HepG2 (cell line): ENCODE data around the gene TSSK6. TPM values are rescaled to one million over a fixed set of nuclear protein-coding genes. Genes with fewer than 3 reads are reported as not detected.

Experiments used
- FOSL1 ChIP-seq: sonication (generic); formaldehyde crosslinking; IDR thresholded peaks from 2 replicates; pipeline ENCODE4 v1.9.0; 2021; ENCODE audit warnings: missing genetic modification reagents, borderline replicate concordance
- GPBP1L1 ChIP-seq: sonication (generic); formaldehyde crosslinking; IDR thresholded peaks from 2 replicates; pipeline ENCODE4 v1.5.0; 2020; ENCODE audit warnings: mild to moderate bottlenecking, missing genetic modification reagents
- NONO ChIP-seq, 2 experiments: fragments of 450-650 bp in 1 of 2; sonication (generic) in 1 of 2; formaldehyde crosslinking in 1 of 2; IDR thresholded peaks in 1 of 2; conservative IDR thresholded peaks in 1 of 2; 2 replicates each; pipeline versions ENCODE4 v1.6.1 to v1.8.0; 2017 to 2022; ENCODE audit warnings: mild to moderate bottlenecking in 1 of 2, missing genetic modification reagents in 1 of 2, moderate library complexity in 1 of 2
- PAXIP1 ChIP-seq: sonication (generic); formaldehyde crosslinking; conservative IDR thresholded peaks from 2 replicates; pipeline ENCODE4 v1.4.0; 2020; ENCODE audit warnings: mild to moderate bottlenecking, missing genetic modification reagents, moderate library complexity
- SCMH1 ChIP-seq: sonication (generic); formaldehyde crosslinking; IDR thresholded peaks from 2 replicates; pipeline ENCODE4 v1.9.0; 2021; ENCODE audit warnings: missing genetic modification reagents, mild to moderate bottlenecking, borderline replicate concordance
- SMARCE1 ChIP-seq: fragments of 450-650 bp; IDR thresholded peaks from 2 replicates; pipeline ENCODE4 v1.6.1; 2017; ENCODE audit warnings: borderline replicate concordance
- SNRNP70 ChIP-seq: fragments of 200-400 bp; formaldehyde crosslinking; IDR thresholded peaks from 2 replicates; pipeline ENCODE4 v1.6.1; 2017; ENCODE audit warnings: mild to moderate bottlenecking, low read depth, low read length, moderate library complexity
- SP5 ChIP-seq: IDR thresholded peaks from 2 replicates; pipeline ENCODE4 v1.6.1; 2016; ENCODE audit warnings: low read depth, borderline replicate concordance
- ZKSCAN5 ChIP-seq: sonication (generic); formaldehyde crosslinking; IDR thresholded peaks from 2 replicates; pipeline ENCODE4 v1.5.1; 2020; ENCODE audit warnings: mild to moderate bottlenecking, missing genetic modification reagents
- ZNF138 ChIP-seq: sonication (generic); formaldehyde crosslinking; IDR thresholded peaks from 2 replicates; pipeline ENCODE4 v1.5.0; 2020; ENCODE audit warnings: mild to moderate bottlenecking, low read depth, missing genetic modification reagents
- ZNF17 ChIP-seq: sonication (generic); formaldehyde crosslinking; IDR thresholded peaks from 2 replicates; pipeline ENCODE4 v1.5.0; 2020; ENCODE audit warnings: mild to moderate bottlenecking, missing genetic modification reagents
- ZNF451 ChIP-seq: sonication (generic); formaldehyde crosslinking; IDR thresholded peaks from 2 replicates; pipeline ENCODE4 v1.5.0; 2020; ENCODE audit warnings: mild to moderate bottlenecking, missing genetic modification reagents
- ZNF468 ChIP-seq: sonication (generic); formaldehyde crosslinking; IDR thresholded peaks from 2 replicates; pipeline ENCODE4 v1.8.0; 2022; ENCODE audit warnings: mild to moderate bottlenecking, moderate library complexity, missing genetic modification reagents
- ZNF792 ChIP-seq: IDR thresholded peaks from 2 replicates; pipeline ENCODE4 v1.6.1; 2016
- ZSCAN29 ChIP-seq: sonication (generic); formaldehyde crosslinking; conservative IDR thresholded peaks from 2 replicates; pipeline ENCODE4 v1.4.0; 2020; ENCODE audit warnings: mild to moderate bottlenecking, missing genetic modification reagents
- polyA plus RNA-seq, 8 experiments: library from polyadenylated mRNA; depleted of rRNA in 3 of 8; stranded (reverse) in 7 of 8; unstranded in 1 of 8; fragments of >200 nt; fragmentation: Illumina TruSeq in 4 of 8; extraction: Trizol in 4 of 8; gene quantifications; 2 replicates each; pipeline versions ENCODE4 v1.2.1 to v1.2.3, GENCODE V29; 2011 to 2016; ENCODE audit warnings: low read depth in 4 of 8, missing spikeins in 1 of 8, mixed read lengths in 1 of 8; ENCODE audit not compliant: insufficient read depth in 1 of 8
- total RNA-seq, 5 experiments: library from RNA; depleted of rRNA; stranded (reverse); fragments of >200 nt; fragmentation: Illumina TruSeq; extraction: Trizol; gene quantifications; 2 replicates each; pipeline ENCODE4 v1.2.3, GENCODE V29; 2016; ENCODE audit warnings: low read depth in 1 of 5
- TF ChIP-seq, protein P1 (sequence below), 2 experiments: sonication (generic) in 1 of 2; formaldehyde crosslinking in 1 of 2; IDR thresholded peaks; 2 replicates each; pipeline versions ENCODE4 v1.4.0 to v1.6.1; 2018 to 2020; ENCODE audit warnings: missing genetic modification reagents in 2 of 2, borderline replicate concordance in 1 of 2, low read depth in 1 of 2, mild to moderate bottlenecking in 1 of 2, missing biosample characterization in 1 of 2
- TF ChIP-seq, protein P2 (sequence below): sonication (generic); formaldehyde crosslinking; IDR thresholded peaks from 2 replicates; pipeline ENCODE4 v1.4.0; 2020; ENCODE audit warnings: mild to moderate bottlenecking, missing genetic modification reagents
- TF ChIP-seq, protein P3 (sequence below): sonication (generic); formaldehyde crosslinking; IDR thresholded peaks from 2 replicates; pipeline ENCODE4 v1.5.0; 2020; ENCODE audit warnings: mild to moderate bottlenecking, missing genetic modification reagents, borderline replicate concordance

Gene TSSK6
- total and polyA plus RNA-seq, 2 of the 13 experiments (the other 11 are each of a cell fraction or from before 2014, with no cell fraction given): 0.71 to 1.2 TPM

- no peak for TF ChIP-seq SCMH1 (CRISPR knock-in tag)
- no peak for TF ChIP-seq ZNF451 (CRISPR knock-in tag)
- no peak for TF ChIP-seq NONO (IDR thresholded peaks at IDR 0.05)
- TF ChIP-seq NONO (CRISPR knock-in tag; conservative IDR thresholded peaks at IDR 0.05): 0 out of 2 replicates have a peak, but pooled peaks have one; percentile 52
- no peak for TF ChIP-seq PAXIP1 (CRISPR knock-in tag)
- no peak for TF ChIP-seq SP5
- TF ChIP-seq ZNF468 (CRISPR knock-in tag): no peak
- TF ChIP-seq ZKSCAN5 (CRISPR knock-in tag): no peak
- TF ChIP-seq ZNF17 (CRISPR knock-in tag): no peak
- no peak for TF ChIP-seq FOSL1 (CRISPR knock-in tag)
- TF ChIP-seq, protein P1, sequence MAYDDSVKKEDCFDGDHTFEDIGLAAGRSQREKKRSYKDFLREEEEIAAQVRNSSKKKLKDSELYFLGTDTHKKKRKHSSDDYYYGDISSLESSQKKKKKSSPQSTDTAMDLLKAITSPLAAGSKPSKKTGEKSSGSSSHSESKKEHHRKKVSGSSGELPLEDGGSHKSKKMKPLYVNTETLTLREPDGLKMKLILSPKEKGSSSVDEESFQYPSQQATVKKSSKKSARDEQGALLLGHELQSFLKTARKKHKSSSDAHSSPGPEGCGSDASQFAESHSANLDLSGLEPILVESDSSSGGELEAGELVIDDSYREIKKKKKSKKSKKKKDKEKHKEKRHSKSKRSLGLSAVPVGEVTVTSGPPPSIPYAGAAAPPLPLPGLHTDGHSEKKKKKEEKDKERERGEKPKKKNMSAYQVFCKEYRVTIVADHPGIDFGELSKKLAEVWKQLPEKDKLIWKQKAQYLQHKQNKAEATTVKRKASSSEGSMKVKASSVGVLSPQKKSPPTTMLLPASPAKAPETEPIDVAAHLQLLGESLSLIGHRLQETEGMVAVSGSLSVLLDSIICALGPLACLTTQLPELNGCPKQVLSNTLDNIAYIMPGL (CRISPR knock-in tag; IDR thresholded peaks at IDR 0.05; ENCODE audit: borderline replicate concordance in 1 of 2, low read depth in 1 of 2): peak; percentile 34 to 69; a peak in 1 of 4 replicates
- no peak for TF ChIP-seq ZNF138
- TF ChIP-seq, protein P2, sequence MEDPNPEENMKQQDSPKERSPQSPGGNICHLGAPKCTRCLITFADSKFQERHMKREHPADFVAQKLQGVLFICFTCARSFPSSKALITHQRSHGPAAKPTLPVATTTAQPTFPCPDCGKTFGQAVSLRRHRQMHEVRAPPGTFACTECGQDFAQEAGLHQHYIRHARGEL (CRISPR knock-in tag): no peak
- no peak for TF ChIP-seq ZNF792 (CRISPR knock-in tag)
- TF ChIP-seq GPBP1L1: no peak
- TF ChIP-seq SNRNP70: no peak
- TF ChIP-seq, protein P3, sequence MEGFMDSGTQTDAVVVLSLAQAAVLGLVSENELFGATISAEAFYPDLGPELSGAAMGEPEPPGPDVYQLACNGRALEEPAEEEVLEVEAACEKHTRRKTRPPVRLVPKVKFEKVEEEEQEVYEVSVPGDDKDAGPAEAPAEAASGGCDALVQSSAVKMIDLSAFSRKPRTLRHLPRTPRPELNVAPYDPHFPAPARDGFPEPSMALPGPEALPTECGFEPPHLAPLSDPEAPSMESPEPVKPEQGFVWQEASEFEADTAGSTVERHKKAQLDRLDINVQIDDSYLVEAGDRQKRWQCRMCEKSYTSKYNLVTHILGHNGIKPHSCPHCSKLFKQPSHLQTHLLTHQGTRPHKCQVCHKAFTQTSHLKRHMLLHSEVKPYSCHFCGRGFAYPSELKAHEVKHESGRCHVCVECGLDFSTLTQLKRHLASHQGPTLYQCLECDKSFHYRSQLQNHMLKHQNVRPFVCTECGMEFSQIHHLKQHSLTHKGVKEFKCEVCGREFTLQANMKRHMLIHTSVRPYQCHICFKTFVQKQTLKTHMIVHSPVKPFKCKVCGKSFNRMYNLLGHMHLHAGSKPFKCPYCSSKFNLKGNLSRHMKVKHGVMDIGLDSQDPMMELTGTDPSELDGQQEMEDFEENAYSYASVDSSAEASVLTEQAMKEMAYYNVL (CRISPR knock-in tag): no peak; the same call in 1 of the 2 replicates
- TF ChIP-seq ZSCAN29 (CRISPR knock-in tag): no peak
- no peak for TF ChIP-seq SMARCE1
Measured at GRCh38 chr19:19531951-19532805, 16.8 kb upstream of the TSSK6 start (continued).
